Measurements from ENCODE around the gene GOLGA6C.

DNA sequence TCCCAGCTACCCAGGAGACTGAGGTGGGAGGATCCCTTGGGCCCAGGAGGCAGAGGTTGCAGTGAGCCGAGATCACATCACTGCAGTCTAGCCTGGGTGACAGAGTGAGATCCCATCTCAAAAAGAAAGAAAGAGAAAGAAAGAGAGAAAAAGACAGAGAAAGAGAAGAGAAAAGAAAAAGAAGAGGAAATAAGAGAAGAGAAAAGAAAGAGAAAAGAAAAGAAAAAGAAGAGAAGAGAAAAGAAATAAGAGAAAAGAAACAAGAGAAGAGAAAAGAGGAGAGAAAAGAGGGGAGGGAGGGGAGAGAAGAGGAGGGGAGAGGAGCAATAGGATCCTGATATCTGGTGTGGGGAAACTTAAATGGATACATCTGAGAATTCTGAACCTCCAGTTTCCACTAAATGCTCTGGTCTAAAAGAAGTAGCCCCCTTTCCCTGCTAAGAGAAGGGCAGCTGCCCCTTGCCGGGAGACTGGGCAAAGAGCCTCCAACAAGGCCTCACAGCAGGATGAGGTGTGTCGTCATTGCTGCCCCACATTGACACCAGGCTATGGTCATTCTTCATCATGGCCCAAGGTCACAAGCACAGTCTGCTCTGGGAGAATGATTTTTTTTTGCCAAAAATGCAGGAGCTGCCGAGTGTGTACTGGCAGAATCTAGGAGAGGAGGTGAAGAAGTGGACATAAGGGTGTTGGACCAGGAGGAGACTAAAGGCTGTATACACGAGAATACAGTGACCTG is 56.6 kb downstream of the GOLGA6C start:
- TF ChIP-seq EZH2 (IDR thresholded peaks at IDR 0.05; ENCODE audit: low read length), result no peak
- TF ChIP-seq, protein P1, sequence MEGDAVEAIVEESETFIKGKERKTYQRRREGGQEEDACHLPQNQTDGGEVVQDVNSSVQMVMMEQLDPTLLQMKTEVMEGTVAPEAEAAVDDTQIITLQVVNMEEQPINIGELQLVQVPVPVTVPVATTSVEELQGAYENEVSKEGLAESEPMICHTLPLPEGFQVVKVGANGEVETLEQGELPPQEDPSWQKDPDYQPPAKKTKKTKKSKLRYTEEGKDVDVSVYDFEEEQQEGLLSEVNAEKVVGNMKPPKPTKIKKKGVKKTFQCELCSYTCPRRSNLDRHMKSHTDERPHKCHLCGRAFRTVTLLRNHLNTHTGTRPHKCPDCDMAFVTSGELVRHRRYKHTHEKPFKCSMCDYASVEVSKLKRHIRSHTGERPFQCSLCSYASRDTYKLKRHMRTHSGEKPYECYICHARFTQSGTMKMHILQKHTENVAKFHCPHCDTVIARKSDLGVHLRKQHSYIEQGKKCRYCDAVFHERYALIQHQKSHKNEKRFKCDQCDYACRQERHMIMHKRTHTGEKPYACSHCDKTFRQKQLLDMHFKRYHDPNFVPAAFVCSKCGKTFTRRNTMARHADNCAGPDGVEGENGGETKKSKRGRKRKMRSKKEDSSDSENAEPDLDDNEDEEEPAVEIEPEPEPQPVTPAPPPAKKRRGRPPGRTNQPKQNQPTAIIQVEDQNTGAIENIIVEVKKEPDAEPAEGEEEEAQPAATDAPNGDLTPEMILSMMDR (optimal IDR thresholded peaks at IDR 0.05 in 1 of 3, IDR thresholded peaks at IDR 0.05 in 1 of 3, conservative IDR thresholded peaks at IDR 0.05 in 1 of 3; ENCODE audit: extremely low read depth in 1 of 3, insufficient read depth in 2 of 3, low read length in 3 of 3), result no peak
